Adipocyte (in vitro differentiated cells): ENCODE results near the gene PTPRN2.
"Not testable (repeated sequence)": the region's sequence is repeated elsewhere in the genome, so short reads cannot be mapped to it uniquely, and the experiment has no call there.

Experiments used
- DNase-seq: peaks from one replicate; pipeline ENCODE4 v3.0.0-alpha.2; 2015; ENCODE audit warnings: low read depth
- H3K27me3 ChIP-seq: replicated peaks from 2 replicates; pipeline ENCODE4 v1.7.0; 2013; ENCODE audit warnings: mild to moderate bottlenecking, low read length, moderate library complexity; ENCODE audit not compliant: control insufficient read depth, insufficient read depth
- H3K36me3 ChIP-seq: 2 replicates; pipeline ENCODE4 v1.7.0; 2013; ENCODE audit warnings: low read length, mild to moderate bottlenecking, moderate library complexity; ENCODE audit not compliant: control insufficient read depth, insufficient read depth, severe bottlenecking
- H3K4me1 ChIP-seq: 2 replicates; pipeline ENCODE4 v1.7.0; 2013; ENCODE audit warnings: mild to moderate bottlenecking, low read length, moderate library complexity; ENCODE audit not compliant: control insufficient read depth, insufficient read depth
- H3K4me3 ChIP-seq: 2 replicates; pipeline ENCODE4 v1.7.0; 2013; ENCODE audit warnings: mild to moderate bottlenecking, low read length, moderate library complexity
- H3K9ac ChIP-seq: 2 replicates; pipeline ENCODE4 v1.7.0; 2013; ENCODE audit warnings: mild to moderate bottlenecking, low read length, moderate library complexity
- H3K9me3 ChIP-seq: 2 replicates; pipeline ENCODE4 v1.7.0; 2013; ENCODE audit warnings: mild to moderate bottlenecking, low read length, moderate library complexity; ENCODE audit not compliant: control insufficient read depth

The PTPRN2 gene

GRCh38 chr7:157904211-157904865, 683.3 kb downstream of the PTPRN2 start:
- no peaks in the 10 kb centered on the region for H3K4me1 ChIP-seq
- no peak overlapping the region for H3K9ac ChIP-seq
- no peaks in the 10 kb centered on the region for H3K9me3 ChIP-seq
- no peak for DNase-seq
- no peaks in the 10 kb centered on the region for H3K27me3 ChIP-seq
- no peak overlapping the region for H3K4me3 ChIP-seq
- H3K36me3 ChIP-seq = no peaks in the 10 kb centered on the region

GRCh38 chr7:157903710-157904109, 683.9 kb downstream of the PTPRN2 start:
- Histone ChIP-seq H3K4me3 (no peak overlapping the region), H3K9ac (no peak overlapping the region), H3K36me3 (no peaks in the 10 kb centered on the region), H3K27me3 (no peaks in the 10 kb centered on the region), H3K4me1 (no peaks in the 10 kb centered on the region), H3K9me3 (no peaks in the 10 kb centered on the region)
- DNase-seq = no peak

GRCh38 chr7:157903296-157903695, 684.3 kb downstream of the PTPRN2 start:
- no peak for DNase-seq
- H3K9ac ChIP-seq = no peak overlapping the region
- no peaks in the 10 kb centered on the region for H3K9me3 ChIP-seq
- H3K27me3 ChIP-seq = no peaks in the 10 kb centered on the region
- no peaks in the 10 kb centered on the region for H3K4me1 ChIP-seq
- H3K36me3 ChIP-seq = no peaks in the 10 kb centered on the region
- no peak overlapping the region for H3K4me3 ChIP-seq

- H3K27me3 ChIP-seq, H3K9me3 ChIP-seq, H3K4me3 ChIP-seq, DNase-seq, H3K9ac ChIP-seq, H3K36me3 ChIP-seq, H3K4me1 ChIP-seq: not testable (repeated sequence)
Measured at GRCh38 chr7:157901816-157902610, 685.6 kb downstream of the PTPRN2 start.

GRCh38 chr7:157901166-157901565, 686.5 kb downstream of the PTPRN2 start:
- Histone ChIP-seq H3K9me3 (no peaks in the 10 kb centered on the region), H3K27me3 (no peaks in the 10 kb centered on the region), H3K4me3 (no peak overlapping the region), H3K36me3 (no peaks in the 10 kb centered on the region), H3K4me1 (no peaks in the 10 kb centered on the region), H3K9ac (no peak overlapping the region)
- no peak for DNase-seq

- no peak overlapping the region for H3K9ac ChIP-seq
- no peaks in the 10 kb centered on the region for H3K36me3 ChIP-seq
- H3K4me1 ChIP-seq = no peaks in the 10 kb centered on the region
- H3K27me3 ChIP-seq = no peaks in the 10 kb centered on the region
- no peaks in the 10 kb centered on the region for H3K9me3 ChIP-seq
- no peak for DNase-seq
- no peak overlapping the region for H3K4me3 ChIP-seq
Measured at GRCh38 chr7:157900556-157900955, 687.1 kb downstream of the PTPRN2 start.

- no peaks in the 10 kb centered on the region for H3K36me3 ChIP-seq
- no peak overlapping the region for H3K9ac ChIP-seq
- no peaks in the 10 kb centered on the region for H3K4me1 ChIP-seq
- no peak for DNase-seq
- no peaks in the 10 kb centered on the region for H3K9me3 ChIP-seq
- H3K4me3 ChIP-seq = no peak overlapping the region
- H3K27me3 ChIP-seq = no peaks in the 10 kb centered on the region
Measured at GRCh38 chr7:157900011-157900410, 687.6 kb downstream of the PTPRN2 start.

GRCh38 chr7:157898802-157899505, 688.7 kb downstream of the PTPRN2 start:
- Histone ChIP-seq H3K36me3 (no peaks in the 10 kb centered on the region), H3K4me3 (no peak overlapping the region), H3K9ac (no peak overlapping the region), H3K4me1 (no peaks in the 10 kb centered on the region), H3K27me3 (no peaks in the 10 kb centered on the region), H3K9me3 (no peaks in the 10 kb centered on the region)
- no peak for DNase-seq

GRCh38 chr7:157898261-157898660, 689.4 kb downstream of the PTPRN2 start:
- H3K9me3 ChIP-seq = no peaks in the 10 kb centered on the region
- no peak overlapping the region for H3K9ac ChIP-seq
- H3K4me3 ChIP-seq = no peak overlapping the region
- H3K36me3 ChIP-seq = no peaks in the 10 kb centered on the region
- no peak for DNase-seq
- H3K4me1 ChIP-seq = no peaks in the 10 kb centered on the region
- H3K27me3 ChIP-seq = no peaks in the 10 kb centered on the region

- no peak overlapping the region for H3K4me3 ChIP-seq
- H3K4me1 ChIP-seq = no peaks in the 10 kb centered on the region
- H3K36me3 ChIP-seq = no peaks in the 10 kb centered on the region
- H3K9me3 ChIP-seq = no peaks in the 10 kb centered on the region
- no peak for DNase-seq
- H3K9ac ChIP-seq = no peak overlapping the region
- no peaks in the 10 kb centered on the region for H3K27me3 ChIP-seq
Measured at GRCh38 chr7:157897681-157898080, 689.9 kb downstream of the PTPRN2 start.

- Histone ChIP-seq H3K4me1 (no peaks in the 10 kb centered on the region), H3K9me3 (no peaks in the 10 kb centered on the region), H3K27me3 (no peaks in the 10 kb centered on the region), H3K9ac (no peak overlapping the region), H3K36me3 (no peaks in the 10 kb centered on the region), H3K4me3 (no peak overlapping the region)
- no peak for DNase-seq
Measured at GRCh38 chr7:157896774-157897555, 690.7 kb downstream of the PTPRN2 start.
